ENCODE data around the gene PRKCZ.
A peak's percentile ranks its signal among the peaks of the same experiment; 100 is the strongest.

GRCh38 chr1:2132222-2133038, 82.2 kb downstream of the PRKCZ start:
- TF ChIP-seq CTCF (IDR thresholded peaks at IDR 0.05), result peak in 1 of 3 experiments; percentile 20
- TF ChIP-seq POLR2A (IDR thresholded peaks at IDR 0.05), result no peak

All from vagina (tissue), 2 donors.